HepG2 (cell line): ENCODE results near the gene NDUFB6. TPM values are rescaled to one million over a fixed set of nuclear protein-coding genes. Genes with fewer than 3 reads are reported as not detected.
A peak's percentile ranks its signal among the peaks of the same experiment; 100 is the strongest.

Experiments
- ATRX ChIP-seq: sonication (generic); formaldehyde crosslinking; IDR thresholded peaks from 2 replicates; pipeline ENCODE4 v1.4.0; 2020; ENCODE audit warnings: missing genetic modification reagents, borderline replicate concordance
- CBFB ChIP-seq: sonication (generic); formaldehyde crosslinking; IDR thresholded peaks from 2 replicates; pipeline ENCODE4 v1.4.0; 2020; ENCODE audit warnings: missing genetic modification reagents
- CBX1 ChIP-seq: IDR thresholded peaks from one replicate; pipeline ENCODE4 v1.6.1; 2016; ENCODE audit warnings: antibody characterized with exemption, low read depth
- CC2D1A ChIP-seq: sonication (generic); formaldehyde crosslinking; IDR thresholded peaks from 2 replicates; pipeline ENCODE4 v1.8.1; 2023; ENCODE audit warnings: mild to moderate bottlenecking, missing genetic modification reagents
- CSRNP1 ChIP-seq: sonication (generic); formaldehyde crosslinking; IDR thresholded peaks from 2 replicates; pipeline ENCODE4 v1.8.1; 2023; ENCODE audit warnings: mild to moderate bottlenecking, missing genetic modification reagents
- FLYWCH1 ChIP-seq: sonication (generic); formaldehyde crosslinking; IDR thresholded peaks from 2 replicates; pipeline ENCODE4 v1.8.1; 2023; ENCODE audit warnings: mild to moderate bottlenecking, missing genetic modification reagents
- GATA4 ChIP-seq: sonication (generic); IDR thresholded peaks from 2 replicates; pipeline ENCODE4 v1.6.1; 2016; ENCODE audit warnings: antibody characterized with exemption, low read depth, borderline replicate concordance
- HIVEP1 ChIP-seq: sonication (generic); formaldehyde crosslinking; IDR thresholded peaks from 2 replicates; pipeline ENCODE4 v1.4.0; 2020; ENCODE audit warnings: mild to moderate bottlenecking, missing genetic modification reagents
- HNRNPH1 ChIP-seq: fragments of 200-400 bp; formaldehyde crosslinking; optimal IDR thresholded peaks from 2 replicates; pipeline ENCODE3; 2017; ENCODE audit warnings: mild to moderate bottlenecking, low read depth, low read length
- HOXA5 ChIP-seq: sonication (generic); formaldehyde crosslinking; IDR thresholded peaks from 2 replicates; pipeline ENCODE4 v1.4.0; 2020; ENCODE audit warnings: missing genetic modification reagents
- MYC ChIP-seq: sonication (generic); formaldehyde crosslinking; IDR thresholded peaks from 2 replicates; pipeline ENCODE4 v1.9.0; 2021; ENCODE audit warnings: missing genetic modification reagents, borderline replicate concordance
- RXRA ChIP-seq: sonication (generic); formaldehyde crosslinking; IDR thresholded peaks from 2 replicates; pipeline ENCODE4 v1.5.1; 2020; ENCODE audit warnings: missing genetic modification reagents
- SKIL ChIP-seq: sonication (generic); formaldehyde crosslinking; IDR thresholded peaks from 2 replicates; pipeline ENCODE4 v1.8.0; 2022; ENCODE audit warnings: missing genetic modification reagents, mild to moderate bottlenecking, moderate library complexity, borderline replicate concordance
- TCF7L2 ChIP-seq: IDR thresholded peaks from 2 replicates; pipeline ENCODE4 v1.6.1; 2011; ENCODE audit warnings: mild to moderate bottlenecking, low read depth, low read length, moderate library complexity
- ZFP62 ChIP-seq: sonication (generic); formaldehyde crosslinking; IDR thresholded peaks from 2 replicates; pipeline ENCODE4 v1.4.0; 2020; ENCODE audit warnings: missing genetic modification reagents
- ZNF124 ChIP-seq: sonication (generic); formaldehyde crosslinking; IDR thresholded peaks from 2 replicates; pipeline ENCODE4 v1.4.0; 2020; ENCODE audit warnings: missing genetic modification reagents
- ZNF883 ChIP-seq: sonication (generic); formaldehyde crosslinking; IDR thresholded peaks from 2 replicates; pipeline ENCODE4 v1.5.1; 2020; ENCODE audit warnings: mild to moderate bottlenecking, missing genetic modification reagents; ENCODE audit errors: not compliant biosample characterization
- polyA plus RNA-seq, 8 experiments: library from polyadenylated mRNA; depleted of rRNA in 3 of 8; stranded (reverse) in 7 of 8; unstranded in 1 of 8; fragments of >200 nt; fragmentation: Illumina TruSeq in 4 of 8; extraction: Trizol in 4 of 8; gene quantifications; 2 replicates each; pipeline versions ENCODE4 v1.2.1 to v1.2.3, GENCODE V29; 2011 to 2016; ENCODE audit warnings: low read depth in 4 of 8, missing spikeins in 1 of 8, mixed read lengths in 1 of 8; ENCODE audit not compliant: insufficient read depth in 1 of 8
- total RNA-seq, 5 experiments: library from RNA; depleted of rRNA; stranded (reverse); fragments of >200 nt; fragmentation: Illumina TruSeq; extraction: Trizol; gene quantifications; 2 replicates each; pipeline ENCODE4 v1.2.3, GENCODE V29; 2016; ENCODE audit warnings: low read depth in 1 of 5
- TF ChIP-seq, protein P1 (sequence below): sonication (generic); formaldehyde crosslinking; IDR thresholded peaks from 2 replicates; pipeline ENCODE4 v1.5.0; 2020; ENCODE audit warnings: missing genetic modification reagents
- TF ChIP-seq, protein P2 (sequence below): sonication (generic); IDR thresholded peaks from 2 replicates; pipeline ENCODE4 v1.6.1; 2016; ENCODE audit warnings: low read depth, borderline replicate concordance
- TF ChIP-seq, protein P3 (sequence below): sonication (generic); formaldehyde crosslinking; IDR thresholded peaks from 2 replicates; pipeline ENCODE4 v1.5.0; 2020; ENCODE audit warnings: missing genetic modification reagents
- TF ChIP-seq, protein P4 (sequence below): sonication (generic); formaldehyde crosslinking; IDR thresholded peaks from 2 replicates; pipeline ENCODE4 v1.5.1; 2020; ENCODE audit warnings: missing genetic modification reagents, mild to moderate bottlenecking, borderline replicate concordance

Gene NDUFB6
- total and polyA plus RNA-seq, 2 of the 13 experiments (the other 11 are each of a cell fraction or from before 2014, with no cell fraction given), result 31.2 to 81.9 TPM

GRCh38 chr9:32524892-32525708 lies 47.9 kb downstream of the NDUFB6 start (continued):
- TF ChIP-seq MYC (no peak), ATRX (CRISPR knock-in tag) (no peak), HNRNPH1 (no peak), ZNF883 (no peak), CBX1 (no peak), SKIL (CRISPR knock-in tag) (no peak), GATA4 (no peak), CSRNP1 (no peak), CBFB (CRISPR knock-in tag) (no peak), HIVEP1 (CRISPR knock-in tag) (no peak), ZNF124 (CRISPR knock-in tag) (no peak), FLYWCH1 (no peak), RXRA (no peak), CC2D1A (no peak), ZFP62 (CRISPR knock-in tag) (no peak), HOXA5 (0 out of 2 replicates have a peak, but pooled peaks have one; percentile 6), TCF7L2 (no peak)
- TF ChIP-seq, protein P1, sequence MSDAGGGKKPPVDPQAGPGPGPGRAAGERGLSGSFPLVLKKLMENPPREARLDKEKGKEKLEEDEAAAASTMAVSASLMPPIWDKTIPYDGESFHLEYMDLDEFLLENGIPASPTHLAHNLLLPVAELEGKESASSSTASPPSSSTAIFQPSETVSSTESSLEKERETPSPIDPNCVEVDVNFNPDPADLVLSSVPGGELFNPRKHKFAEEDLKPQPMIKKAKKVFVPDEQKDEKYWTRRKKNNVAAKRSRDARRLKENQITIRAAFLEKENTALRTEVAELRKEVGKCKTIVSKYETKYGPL (CRISPR knock-in tag), result no peak
- TF ChIP-seq, protein P2, sequence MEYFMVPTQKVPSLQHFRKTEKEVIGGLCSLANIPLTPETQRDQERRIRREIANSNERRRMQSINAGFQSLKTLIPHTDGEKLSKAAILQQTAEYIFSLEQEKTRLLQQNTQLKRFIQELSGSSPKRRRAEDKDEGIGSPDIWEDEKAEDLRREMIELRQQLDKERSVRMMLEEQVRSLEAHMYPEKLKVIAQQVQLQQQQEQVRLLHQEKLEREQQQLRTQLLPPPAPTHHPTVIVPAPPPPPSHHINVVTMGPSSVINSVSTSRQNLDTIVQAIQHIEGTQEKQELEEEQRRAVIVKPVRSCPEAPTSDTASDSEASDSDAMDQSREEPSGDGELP, result 0 out of 2 replicates have a peak, but pooled peaks have one; percentile 21
- TF ChIP-seq, protein P3, sequence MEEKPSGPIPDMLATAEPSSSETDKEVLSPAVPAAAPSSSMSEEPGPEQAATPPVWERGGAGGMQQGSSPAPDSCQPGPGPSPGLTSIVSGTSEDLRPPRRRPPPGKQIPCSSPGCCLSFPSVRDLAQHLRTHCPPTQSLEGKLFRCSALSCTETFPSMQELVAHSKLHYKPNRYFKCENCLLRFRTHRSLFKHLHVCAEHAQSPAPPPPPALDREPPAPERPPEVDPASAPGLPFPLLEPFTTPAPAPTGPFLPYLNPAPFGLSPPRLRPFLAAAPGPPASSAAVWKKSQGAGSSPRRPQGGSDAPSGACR (CRISPR knock-in tag), result no peak
- TF ChIP-seq, protein P4, sequence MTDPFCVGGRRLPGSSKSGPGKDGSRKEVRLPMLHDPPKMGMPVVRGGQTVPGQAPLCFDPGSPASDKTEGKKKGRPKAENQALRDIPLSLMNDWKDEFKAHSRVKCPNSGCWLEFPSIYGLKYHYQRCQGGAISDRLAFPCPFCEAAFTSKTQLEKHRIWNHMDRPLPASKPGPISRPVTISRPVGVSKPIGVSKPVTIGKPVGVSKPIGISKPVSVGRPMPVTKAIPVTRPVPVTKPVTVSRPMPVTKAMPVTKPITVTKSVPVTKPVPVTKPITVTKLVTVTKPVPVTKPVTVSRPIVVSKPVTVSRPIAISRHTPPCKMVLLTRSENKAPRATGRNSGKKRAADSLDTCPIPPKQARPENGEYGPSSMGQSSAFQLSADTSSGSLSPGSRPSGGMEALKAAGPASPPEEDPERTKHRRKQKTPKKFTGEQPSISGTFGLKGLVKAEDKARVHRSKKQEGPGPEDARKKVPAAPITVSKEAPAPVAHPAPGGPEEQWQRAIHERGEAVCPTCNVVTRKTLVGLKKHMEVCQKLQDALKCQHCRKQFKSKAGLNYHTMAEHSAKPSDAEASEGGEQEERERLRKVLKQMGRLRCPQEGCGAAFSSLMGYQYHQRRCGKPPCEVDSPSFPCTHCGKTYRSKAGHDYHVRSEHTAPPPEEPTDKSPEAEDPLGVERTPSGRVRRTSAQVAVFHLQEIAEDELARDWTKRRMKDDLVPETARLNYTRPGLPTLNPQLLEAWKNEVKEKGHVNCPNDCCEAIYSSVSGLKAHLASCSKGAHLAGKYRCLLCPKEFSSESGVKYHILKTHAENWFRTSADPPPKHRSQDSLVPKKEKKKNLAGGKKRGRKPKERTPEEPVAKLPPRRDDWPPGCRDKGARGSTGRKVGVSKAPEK (CRISPR knock-in tag), result no peak
